ENCODE measurements around the gene C4orf50.

DNA sequence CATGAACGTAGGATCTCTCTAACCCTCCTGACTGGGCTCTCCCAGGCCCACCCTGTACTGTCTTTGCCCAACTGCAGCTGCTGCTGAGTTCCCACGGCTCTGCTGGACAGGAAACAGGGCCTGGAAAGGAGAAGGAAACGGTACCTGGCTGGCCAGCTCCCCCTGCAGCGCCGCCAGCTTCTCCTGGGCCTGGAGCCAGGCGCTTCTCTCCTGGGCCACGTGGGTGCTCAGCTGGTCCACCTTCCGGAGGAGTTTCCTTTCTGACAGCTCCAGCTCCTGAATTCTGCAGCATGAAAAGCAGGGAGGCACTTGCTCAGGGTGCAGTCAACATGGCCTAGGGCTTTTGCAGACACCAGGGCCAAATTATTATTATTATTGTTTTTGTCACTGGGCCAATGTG, 6.5 kb downstream of the C4orf50 start:
- TF ChIP-seq CTCF (IDR thresholded peaks at IDR 0.05; ENCODE audit: insufficient read depth, low read length, poor library complexity, severe bottlenecking), result no peak
- TF ChIP-seq EZH2phosphoT487 (conservative IDR thresholded peaks at IDR 0.05; ENCODE audit: low read length), result no peak

Measured in SU-DHL-6 (cell line).